Body of pancreas (tissue), 4 donors: ENCODE data around the gene SV2B. TPM values are rescaled to one million over a fixed set of nuclear protein-coding genes. Genes with fewer than 3 reads are reported as not detected.
A peak's percentile ranks its signal among the peaks of the same experiment; 100 is the strongest.

Experiments
- ATAC-seq: fragments of 150-250 bp; one replicate; pipeline ENCODE4 v1.9.1; 2016
- DNase-seq, 4 donors: peaks; one replicate each; pipeline ENCODE4 v3.0.0-alpha.2; 2019
- H3K27ac ChIP-seq, 4 donors: fragments of 200-600 bp; sonication (generic); 1 replicate in 3 of 4; 2 replicates in 1 of 4; pipeline versions ENCODE4 v1.5.1 to v1.6.1; 2016 to 2019; ENCODE audit warnings: mild to moderate bottlenecking in 1 of 4, mixed read lengths in 1 of 4, moderate library complexity in 1 of 4
- H3K27me3 ChIP-seq, 2 donors: fragments of 200-600 bp; sonication (generic); one replicate each; pipeline ENCODE4 v1.6.0; 2016; ENCODE audit warnings: mild to moderate bottlenecking in 1 of 2
- H3K36me3 ChIP-seq, 2 donors: fragments of 200-600 bp; sonication (generic); replicated peaks in 1 of 2; 2 replicates each; pipeline ENCODE4 v1.5.1; 2016; ENCODE audit warnings: low read depth in 2 of 2; ENCODE audit not compliant: insufficient read depth in 1 of 2
- H3K4me1 ChIP-seq: fragments of 200-600 bp; sonication (generic); one replicate; pipeline ENCODE4 v1.6.0; 2016
- H3K4me3 ChIP-seq, 2 donors: fragments of 200-600 bp; sonication (generic); 1 replicate in 1 of 2; 2 replicates in 1 of 2; pipeline ENCODE4 v1.5.1; 2016 to 2019
- H3K9me3 ChIP-seq, 3 donors: fragments of 200-600 bp; sonication (generic); 1 replicate in 2 of 3; 2 replicates in 1 of 3; pipeline ENCODE4 v1.5.1; 2016
- CTCF ChIP-seq, 7 experiments: fragments of 450-650 bp in 4 of 7; fragments of 200-600 bp in 3 of 7; sonication (generic) in 3 of 7; IDR thresholded peaks; one replicate each; pipeline ENCODE4 v1.5.1; 2016 to 2019; ENCODE audit warnings: antibody characterized with exemption in 7 of 7
- POLR2A ChIP-seq, 3 donors: fragments of 450-650 bp; IDR thresholded peaks; one replicate each; pipeline ENCODE4 v1.6.1; 2016; ENCODE audit warnings: antibody characterized with exemption in 3 of 3, mild to moderate bottlenecking in 2 of 3
- WGBS, 2 donors: methylation state at CpG; one replicate each; pipeline ENCODE4 v1.1.5; 2017; 5-methylcytosine and 5-hydroxymethylcytosine counted together
- intact Hi-C: fragments of 100-400 bp; cut with DNase I; formaldehyde crosslinking; loops from one replicate; pipeline ENCODE4 v1.15.1; 2023
- total RNA-seq, 2 donors: library from RNA; depleted of rRNA; stranded (reverse); fragments of >200 nt; gene quantifications; one replicate each; pipeline ENCODE4 v1.1.0, GENCODE V29; 2016

SV2B gene
- total RNA-seq, 2 donors from 2014 or later = 0.78 to 20.4 TPM

GRCh38 chr15:91243826-91244225 lies 143.8 kb downstream of the SV2B start:
- WGBS, 2 donors = 70 to 83% methylated on average over 2 of the region's 2 CpGs
- no peak for ATAC-seq

GRCh38 chr15:91244919-91245318 lies 144.9 kb downstream of the SV2B start:
- Histone ChIP-seq H3K9me3 (no peaks in the 10 kb centered on the region), H3K27me3 (no peaks in the 10 kb centered on the region), H3K4me3 (no peak overlapping the region), H3K36me3 (no peaks in the 10 kb centered on the region), H3K4me1 (no peaks in the 10 kb centered on the region), H3K27ac (no peak overlapping the region)
- DNase-seq = no peak
- WGBS, 2 donors = 82 to 92% methylated on average over 4 of the region's 4 CpGs
- intact Hi-C loops = no loop called here
- no peak for ATAC-seq
- TF ChIP-seq POLR2A (IDR thresholded peaks at IDR 0.05) (no peak), CTCF (IDR thresholded peaks at IDR 0.05) (no peak)

More at GRCh38 chr15:91243826-91244225, 143.8 kb downstream of the SV2B start:
- Histone ChIP-seq H3K9me3 (no peaks in the 10 kb centered on the region), H3K36me3 (no peaks in the 10 kb centered on the region), H3K4me1 (no peaks in the 10 kb centered on the region), H3K27me3 (no peaks in the 10 kb centered on the region), H3K27ac (no peak overlapping the region), H3K4me3 (no peak overlapping the region)
- TF ChIP-seq POLR2A (IDR thresholded peaks at IDR 0.05) = no peak
- TF ChIP-seq CTCF (IDR thresholded peaks at IDR 0.05) = no peak
- DNase-seq = no peak
- intact Hi-C loops = no loop called here

- intact Hi-C loops = no loop called here
- TF ChIP-seq CTCF (IDR thresholded peaks at IDR 0.05) (no peak), POLR2A (IDR thresholded peaks at IDR 0.05) (no peak)
- Histone ChIP-seq H3K4me1 (no peaks in the 10 kb centered on the region), H3K27ac (peak overlapping the region in 1 of 4 donors; percentile 18), H3K36me3 (no peaks in the 10 kb centered on the region), H3K27me3 (no peaks in the 10 kb centered on the region), H3K9me3 (no peaks in the 10 kb centered on the region), H3K4me3 (no peak overlapping the region)
- WGBS, 2 donors = 23 to 30% methylated on average over 2 of the region's 2 CpGs
- DNase-seq (no peak), ATAC-seq (no peak)
Measured at GRCh38 chr15:91246998-91247397, 146.9 kb downstream of the SV2B start.

- WGBS, 2 donors = 58 to 76% methylated on average over 3 of the region's 3 CpGs
- Histone ChIP-seq H3K4me3 (no peak overlapping the region), H3K27me3 (no peaks in the 10 kb centered on the region), H3K9me3 (no peaks in the 10 kb centered on the region), H3K27ac (no peak overlapping the region), H3K4me1 (no peaks in the 10 kb centered on the region), H3K36me3 (no peaks in the 10 kb centered on the region)
- intact Hi-C loops = no loop called here
- TF ChIP-seq CTCF (IDR thresholded peaks at IDR 0.05) (no peak), POLR2A (IDR thresholded peaks at IDR 0.05) (no peak)
- ATAC-seq = no peak
- no peak for DNase-seq
Measured at GRCh38 chr15:91249591-91249990, 149.5 kb downstream of the SV2B start.

GRCh38 chr15:91252322-91252721 lies 152.3 kb downstream of the SV2B start:
- WGBS, 2 donors = 68 to 70% methylated on average over 7 of the region's 7 CpGs
- intact Hi-C loops = no loop called here
- H3K4me3 ChIP-seq = no peak overlapping the region
- H3K36me3 ChIP-seq = no peaks in the 10 kb centered on the region
- H3K27me3 ChIP-seq = no peaks in the 10 kb centered on the region
- DNase-seq (no peak), ATAC-seq (no peak)
- H3K4me1 ChIP-seq = no peaks in the 10 kb centered on the region
- H3K9me3 ChIP-seq = no peaks in the 10 kb centered on the region
- TF ChIP-seq POLR2A (IDR thresholded peaks at IDR 0.05) = no peak
- no peak for TF ChIP-seq CTCF (IDR thresholded peaks at IDR 0.05)
- no peak overlapping the region for H3K27ac ChIP-seq
